Measurements from ENCODE around the gene TMEM132E. TPM values are rescaled to one million over a fixed set of nuclear protein-coding genes. Genes with fewer than 3 reads are reported as not detected.
A peak's percentile ranks its signal among the peaks of the same experiment; 100 is the strongest.

TMEM132E gene
- 0.27 and 0.28 TPM in 2 replicates for total RNA-seq
- polyA plus RNA-seq: 0.98 and 1.2 TPM in 2 replicates

GRCh38 chr17:34579017-34579946 lies at the start of gene TMEM132E:
TMEM132E (plus strand) TSS chr17:34579582; CDS start chr17:34581077, 1,495 bp downstream.
- Histone ChIP-seq H3K4me1 (ENCODE audit: insufficient read depth) (peaks cover 26% of the 10 kb centered on the region), H3K79me2 (no peaks in the 10 kb centered on the region), H4K20me1 (ENCODE audit: insufficient read depth, poor library complexity, severe bottlenecking) (no peaks in the 10 kb centered on the region), H2AFZ (peak within 1 kb of the TSS; percentile 53), H3K36me3 (replicated peaks; ENCODE audit: insufficient read depth, low read depth) (no peaks in the 10 kb centered on the region), H3K27me3 (peaks cover 94% of the 10 kb centered on the region), H3K4me3 (peak within 1 kb of the TSS; percentile 52), H3K9me3 (ENCODE audit: low read depth) (no peaks in the 10 kb centered on the region), H3K9me2 (replicated peaks; ENCODE audit: insufficient read depth) (no peaks in the 10 kb centered on the region), H3K27ac (no peak within 1 kb of the TSS), H3K4me2 (peak within 1 kb of the TSS; percentile 93)
- 1% methylated on average over 74 of the region's 101 CpGs for WGBS (ENCODE audit: low lambda C conversion rate, missing lambda C conversion rate)
- DNase-seq (ENCODE audit: low spot score): peak; percentile 68
- TF ChIP-seq EZH2phosphoT487 (IDR thresholded peaks at IDR 0.05; ENCODE audit: low read depth, severe bottlenecking, unreplicated experiment) (peak; percentile 21), EZH2 (IDR thresholded peaks at IDR 0.05; ENCODE audit: borderline replicate concordance) (peak; percentile 21), CTCF (IDR thresholded peaks at IDR 0.05; ENCODE audit: poor library complexity) (no peak)

- Histone ChIP-seq H3K4me2 (no peak overlapping the region), H3K9me3 (ENCODE audit: low read depth) (no peaks in the 10 kb centered on the region), H4K20me1 (ENCODE audit: insufficient read depth, poor library complexity, severe bottlenecking) (no peaks in the 10 kb centered on the region), H3K9me2 (replicated peaks; ENCODE audit: insufficient read depth) (no peaks in the 10 kb centered on the region), H3K27ac (no peak overlapping the region), H3K4me3 (no peak overlapping the region), H3K4me1 (ENCODE audit: insufficient read depth) (no peaks in the 10 kb centered on the region), H3K27me3 (peaks cover 7% of the 10 kb centered on the region), H2AFZ (no peak overlapping the region), H3K36me3 (replicated peaks; ENCODE audit: insufficient read depth, low read depth) (no peaks in the 10 kb centered on the region), H3K79me2 (no peaks in the 10 kb centered on the region)
- DNase-seq (ENCODE audit: low spot score): no peak
- TF ChIP-seq EZH2 (IDR thresholded peaks at IDR 0.05; ENCODE audit: borderline replicate concordance): no peak
- no peak for TF ChIP-seq CTCF (IDR thresholded peaks at IDR 0.05; ENCODE audit: poor library complexity)
- TF ChIP-seq EZH2phosphoT487 (IDR thresholded peaks at IDR 0.05; ENCODE audit: low read depth, severe bottlenecking, unreplicated experiment): no peak
- WGBS (ENCODE audit: low lambda C conversion rate, missing lambda C conversion rate): 33% methylated on average over 3 of the region's 3 CpGs
Measured at GRCh38 chr17:34530918-34531317, 48.5 kb upstream of the TMEM132E start.

GRCh38 chr17:34532281-34533065 lies 46.9 kb upstream of the TMEM132E start:
- 52% methylated on average over 6 of the region's 6 CpGs for WGBS (ENCODE audit: low lambda C conversion rate, missing lambda C conversion rate)
- Histone ChIP-seq H3K4me3 (no peak overlapping the region), H3K79me2 (no peaks in the 10 kb centered on the region), H3K9me3 (ENCODE audit: low read depth) (no peaks in the 10 kb centered on the region), H3K4me2 (no peak overlapping the region), H3K4me1 (ENCODE audit: insufficient read depth) (no peaks in the 10 kb centered on the region), H2AFZ (no peak overlapping the region), H4K20me1 (ENCODE audit: insufficient read depth, poor library complexity, severe bottlenecking) (no peaks in the 10 kb centered on the region), H3K27ac (no peak overlapping the region), H3K27me3 (peaks cover 4% of the 10 kb centered on the region), H3K36me3 (replicated peaks; ENCODE audit: insufficient read depth, low read depth) (no peaks in the 10 kb centered on the region), H3K9me2 (replicated peaks; ENCODE audit: insufficient read depth) (no peaks in the 10 kb centered on the region)
- no peak for TF ChIP-seq EZH2 (IDR thresholded peaks at IDR 0.05; ENCODE audit: borderline replicate concordance)
- no peak for TF ChIP-seq EZH2phosphoT487 (IDR thresholded peaks at IDR 0.05; ENCODE audit: low read depth, severe bottlenecking, unreplicated experiment)
- TF ChIP-seq CTCF (IDR thresholded peaks at IDR 0.05; ENCODE audit: poor library complexity): no peak
- no peak for DNase-seq (ENCODE audit: low spot score)
